RWPE2 (cell line): ENCODE data around the gene CILP2.

Source experiments
- ATAC-seq: fragments of 200-7000 bp; cut with Tn5 transposase; 3 replicates; pipeline ENCODE4 v1.9.1; 2021; ENCODE audit warnings: low read depth
- DNase-seq: peaks from one replicate; pipeline ENCODE4 v3.0.0-alpha.2; 2020; ENCODE audit warnings: low spot score
- H3K27ac ChIP-seq: fragments of 450-650 bp; 2 replicates; pipeline ENCODE4 v1.5.1; 2017; ENCODE audit warnings: mild to moderate bottlenecking; ENCODE audit not compliant: poor library complexity, severe bottlenecking
- H3K27me3 ChIP-seq: fragments of 250-450 bp; sonication (Bioruptor Pico); 2 replicates; pipeline ENCODE4 v1.5.1; 2021; ENCODE audit warnings: mild to moderate bottlenecking, moderate library complexity; ENCODE audit not compliant: insufficient read depth, poor library complexity, severe bottlenecking
- H3K36me3 ChIP-seq: fragments of 250-450 bp; sonication (Bioruptor Pico); 2 replicates; pipeline ENCODE4 v1.5.1; 2020; ENCODE audit warnings: low read depth, mild to moderate bottlenecking, moderate library complexity
- H3K4me1 ChIP-seq: fragments of 250-450 bp; sonication (Bioruptor Pico); 2 replicates; pipeline ENCODE4 v1.5.1; 2021; ENCODE audit warnings: mild to moderate bottlenecking, moderate library complexity; ENCODE audit not compliant: insufficient read depth, poor library complexity, severe bottlenecking
- H3K4me3 ChIP-seq: fragments of 250-450 bp; sonication (Bioruptor Pico); 2 replicates; pipeline ENCODE4 v1.5.1; 2021; ENCODE audit warnings: mild to moderate bottlenecking, moderate library complexity; ENCODE audit not compliant: severe bottlenecking
- H3K9me3 ChIP-seq: fragments of 250-450 bp; sonication (Bioruptor Pico); 2 replicates; pipeline ENCODE4 v1.5.1; 2021; ENCODE audit warnings: mild to moderate bottlenecking, moderate library complexity; ENCODE audit not compliant: severe bottlenecking
- TF ChIP-seq, protein P1 (sequence below): fragments of 450-650 bp; IDR thresholded peaks from one replicate; pipeline ENCODE4 v1.5.1; 2017; ENCODE audit warnings: mild to moderate bottlenecking, moderate library complexity; ENCODE audit not compliant: poor library complexity, severe bottlenecking

The CILP2 gene

DNA sequence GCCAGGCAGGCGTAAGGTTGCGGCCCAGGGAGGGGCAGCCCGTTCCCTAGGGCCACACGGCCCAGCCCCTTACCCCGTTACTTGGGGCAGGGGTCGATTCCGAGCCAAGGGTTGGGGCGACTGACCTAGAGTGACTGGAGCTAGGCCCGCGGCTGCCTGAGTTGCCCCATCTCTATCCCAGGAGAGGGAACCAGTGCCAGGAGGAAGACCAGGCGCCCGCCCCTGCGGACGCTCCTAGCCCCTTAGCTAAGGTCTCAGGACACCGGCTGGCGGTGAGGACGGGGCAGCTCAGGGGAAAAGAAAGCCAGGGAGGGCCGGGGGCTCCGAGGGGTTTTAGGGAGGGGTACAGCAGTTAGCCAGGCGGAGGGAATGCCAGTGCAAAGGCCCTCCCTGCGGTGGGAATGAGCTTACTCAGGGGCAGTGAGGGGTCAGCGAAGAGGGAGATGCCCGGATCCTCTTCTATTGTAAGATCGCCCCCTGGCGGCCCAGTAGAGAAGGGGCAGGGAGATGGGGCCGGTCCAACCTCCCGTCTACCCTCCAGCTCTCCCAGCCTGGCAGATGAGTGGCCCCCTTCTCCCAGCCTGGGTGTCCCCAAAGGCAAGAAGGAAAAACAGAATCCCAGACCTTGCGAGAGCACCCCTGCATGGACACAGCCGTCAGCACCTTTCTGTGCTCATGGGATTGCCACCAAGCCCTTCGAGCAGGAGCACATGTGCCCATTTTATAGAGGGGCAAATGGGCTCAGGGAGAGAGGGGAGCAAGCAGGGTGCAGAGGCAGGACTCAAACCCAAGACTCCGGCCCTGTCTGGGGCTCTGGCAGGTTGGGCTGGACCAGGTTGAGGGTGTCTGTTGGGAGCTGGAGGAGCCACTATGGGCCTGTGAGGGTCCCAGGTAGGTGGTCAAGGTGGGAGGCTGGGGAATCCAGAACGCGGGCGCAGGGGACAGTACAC is 16.3 kb downstream of the CILP2 start:
- Histone ChIP-seq H3K4me3 (no peak overlapping the region), H3K36me3 (no peaks in the 10 kb centered on the region), H3K27ac (no peak overlapping the region), H3K4me1 (no peaks in the 10 kb centered on the region), H3K27me3 (no peaks in the 10 kb centered on the region), H3K9me3 (no peaks in the 10 kb centered on the region)
- TF ChIP-seq, protein P1, sequence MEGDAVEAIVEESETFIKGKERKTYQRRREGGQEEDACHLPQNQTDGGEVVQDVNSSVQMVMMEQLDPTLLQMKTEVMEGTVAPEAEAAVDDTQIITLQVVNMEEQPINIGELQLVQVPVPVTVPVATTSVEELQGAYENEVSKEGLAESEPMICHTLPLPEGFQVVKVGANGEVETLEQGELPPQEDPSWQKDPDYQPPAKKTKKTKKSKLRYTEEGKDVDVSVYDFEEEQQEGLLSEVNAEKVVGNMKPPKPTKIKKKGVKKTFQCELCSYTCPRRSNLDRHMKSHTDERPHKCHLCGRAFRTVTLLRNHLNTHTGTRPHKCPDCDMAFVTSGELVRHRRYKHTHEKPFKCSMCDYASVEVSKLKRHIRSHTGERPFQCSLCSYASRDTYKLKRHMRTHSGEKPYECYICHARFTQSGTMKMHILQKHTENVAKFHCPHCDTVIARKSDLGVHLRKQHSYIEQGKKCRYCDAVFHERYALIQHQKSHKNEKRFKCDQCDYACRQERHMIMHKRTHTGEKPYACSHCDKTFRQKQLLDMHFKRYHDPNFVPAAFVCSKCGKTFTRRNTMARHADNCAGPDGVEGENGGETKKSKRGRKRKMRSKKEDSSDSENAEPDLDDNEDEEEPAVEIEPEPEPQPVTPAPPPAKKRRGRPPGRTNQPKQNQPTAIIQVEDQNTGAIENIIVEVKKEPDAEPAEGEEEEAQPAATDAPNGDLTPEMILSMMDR: peak; percentile 66
- peak; percentile 57 for DNase-seq
- no peak for ATAC-seq

DNA sequence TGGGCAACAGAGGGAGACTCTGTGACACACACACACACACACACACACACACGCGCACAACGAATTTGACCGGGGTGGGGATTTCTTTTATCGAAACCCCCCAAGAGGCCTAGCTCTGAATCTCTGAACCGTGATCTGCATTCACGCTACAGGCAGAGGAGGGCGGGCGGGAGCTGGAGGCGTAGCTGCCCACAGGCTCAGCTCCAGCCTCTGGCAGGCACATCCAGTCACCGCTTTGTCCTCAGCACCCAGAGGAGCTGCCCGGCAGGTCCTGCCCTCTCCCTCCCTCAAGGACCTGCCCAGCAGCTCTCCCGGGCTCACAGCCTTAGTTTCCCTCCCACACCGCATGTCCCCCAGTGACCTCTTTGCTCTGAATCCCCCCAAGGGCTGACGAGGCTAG is 20.0 kb downstream of the CILP2 start:
- no peaks in the 10 kb centered on the region for H3K27me3 ChIP-seq
- no peaks in the 10 kb centered on the region for H3K36me3 ChIP-seq
- no peak overlapping the region for H3K4me3 ChIP-seq
- no peak overlapping the region for H3K27ac ChIP-seq
- no peaks in the 10 kb centered on the region for H3K9me3 ChIP-seq
- TF ChIP-seq, protein P1: no peak
- no peaks in the 10 kb centered on the region for H3K4me1 ChIP-seq
- ATAC-seq (no peak), DNase-seq (no peak)

GRCh38 chr19:19558636-19559035 is 20.6 kb downstream of the CILP2 start:
- TF ChIP-seq, protein P1: no peak
- Histone ChIP-seq H3K27ac (no peak overlapping the region), H3K4me1 (no peaks in the 10 kb centered on the region), H3K9me3 (no peaks in the 10 kb centered on the region), H3K4me3 (no peak overlapping the region), H3K27me3 (no peaks in the 10 kb centered on the region), H3K36me3 (no peaks in the 10 kb centered on the region)
- peak; percentile 53 for DNase-seq
- no peak for ATAC-seq

DNA sequence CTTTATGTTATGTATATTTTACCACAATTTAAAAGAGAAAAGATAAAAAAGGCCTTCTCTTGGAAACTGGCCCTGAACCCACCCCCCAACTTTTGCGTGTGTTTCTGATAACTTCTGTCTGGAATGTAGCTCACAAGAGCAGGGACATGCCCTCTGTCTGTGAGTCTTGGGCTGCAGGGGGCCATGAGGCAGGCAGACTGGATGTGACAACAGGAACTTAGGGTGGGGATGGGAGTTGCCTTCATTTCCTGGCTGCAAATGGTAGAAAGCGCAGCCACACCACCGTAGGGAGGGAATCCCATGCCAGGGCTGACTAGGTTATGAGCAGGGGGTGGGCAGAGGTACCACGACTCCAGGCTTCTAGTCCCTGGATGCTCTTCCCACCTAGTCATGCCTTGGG is 21.9 kb downstream of the CILP2 start:
- Histone ChIP-seq H3K36me3 (no peaks in the 10 kb centered on the region), H3K4me3 (no peak overlapping the region), H3K9me3 (no peaks in the 10 kb centered on the region), H3K4me1 (no peaks in the 10 kb centered on the region), H3K27ac (no peak overlapping the region), H3K27me3 (no peaks in the 10 kb centered on the region)
- DNase-seq (no peak), ATAC-seq (no peak)
- TF ChIP-seq, protein P1: no peak
